HG02678 (cell line): Measurements from ENCODE around the gene CREBRF.
"Not testable (repeated sequence)": the region's sequence is repeated elsewhere in the genome, so short reads cannot be mapped to it uniquely, and the experiment has no call there.

ENCODE experiments used
- ATAC-seq: cut with Tn5 transposase; IDR thresholded peaks from one replicate; pipeline ENCODE4 v1.9.1; 2021; ENCODE audit warnings: mild to moderate bottlenecking, moderate library complexity; ENCODE audit not compliant: unreplicated experiment

CREBRF gene

DNA sequence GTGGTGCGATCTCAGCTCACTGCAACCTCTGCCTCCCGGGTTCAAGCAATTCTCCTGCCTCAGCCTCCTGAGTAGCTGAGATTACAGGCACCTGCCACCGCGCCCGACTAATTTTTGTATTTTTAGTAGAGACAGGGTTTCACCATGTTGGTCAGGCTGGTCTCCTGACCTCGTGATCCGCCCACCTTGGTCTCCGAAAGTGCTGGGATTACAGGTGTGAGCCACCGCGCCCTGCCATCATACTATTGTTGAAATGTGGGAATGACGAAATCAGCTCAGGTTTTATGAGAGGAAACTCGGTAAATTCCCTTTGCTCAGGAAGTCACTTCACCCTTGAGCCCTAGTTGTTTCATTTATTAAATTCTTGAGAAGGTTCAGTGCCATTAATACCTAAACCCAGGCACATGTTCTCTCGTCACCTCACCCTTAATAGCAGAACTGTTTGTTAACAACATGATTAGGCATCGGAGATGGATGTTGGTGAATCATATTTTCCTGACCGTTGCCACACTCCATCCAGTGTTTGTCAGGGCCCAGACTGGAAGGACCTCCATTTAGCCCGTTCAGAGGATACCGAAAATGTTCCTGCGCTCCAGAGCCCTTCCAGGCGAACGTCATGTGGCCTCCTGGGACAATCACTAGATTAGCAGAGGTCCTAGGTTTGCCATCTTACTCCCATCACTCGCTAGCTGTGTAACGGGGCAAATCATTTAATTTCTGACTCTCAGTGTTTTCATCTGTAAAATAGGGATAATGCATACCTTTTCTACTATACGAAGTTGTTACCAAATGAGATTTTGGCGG is 20.0 kb upstream of the CREBRF start:
- peak; percentile 58 for ATAC-seq

DNA sequence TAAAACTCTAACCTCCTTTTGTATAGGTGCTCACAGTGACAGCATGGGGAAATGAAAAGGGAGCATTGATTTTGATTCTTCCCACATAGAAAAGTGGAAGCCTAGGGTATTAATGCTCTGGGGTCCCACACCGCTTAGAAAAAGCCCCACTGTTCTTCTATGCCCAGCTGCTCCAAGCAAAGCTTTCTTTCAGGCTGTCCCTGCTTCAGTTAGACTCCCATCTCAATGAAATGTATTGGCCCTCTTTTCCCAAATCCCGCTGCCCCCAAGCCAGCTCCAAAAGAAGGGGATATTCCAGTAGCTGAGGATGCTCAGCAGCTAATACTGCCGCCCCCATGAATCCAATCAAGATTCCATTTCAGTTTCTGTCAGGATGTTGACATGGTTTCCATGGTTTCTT is 17.0 kb upstream of the CREBRF start:
- no peak for ATAC-seq

DNA sequence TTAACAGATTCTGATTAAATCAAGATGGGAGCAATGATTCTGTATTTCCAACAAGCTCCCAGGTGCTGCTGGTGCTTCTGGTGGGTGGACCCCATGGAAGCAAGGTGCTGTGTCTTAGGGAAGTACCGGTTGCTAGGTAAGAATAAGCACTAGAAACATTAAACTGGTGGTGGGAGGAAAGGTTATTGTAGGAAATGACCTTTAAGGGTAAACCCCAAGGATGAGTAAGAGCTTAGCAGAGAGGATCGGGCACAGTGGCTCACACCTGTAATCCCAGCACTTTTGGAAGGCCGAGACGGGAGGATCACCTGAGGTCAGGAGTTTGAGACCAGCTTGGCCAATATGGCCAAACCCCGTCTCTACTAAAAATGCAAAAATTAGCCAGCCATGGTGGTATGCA is 16.2 kb upstream of the CREBRF start:
- ATAC-seq: no peak

DNA sequence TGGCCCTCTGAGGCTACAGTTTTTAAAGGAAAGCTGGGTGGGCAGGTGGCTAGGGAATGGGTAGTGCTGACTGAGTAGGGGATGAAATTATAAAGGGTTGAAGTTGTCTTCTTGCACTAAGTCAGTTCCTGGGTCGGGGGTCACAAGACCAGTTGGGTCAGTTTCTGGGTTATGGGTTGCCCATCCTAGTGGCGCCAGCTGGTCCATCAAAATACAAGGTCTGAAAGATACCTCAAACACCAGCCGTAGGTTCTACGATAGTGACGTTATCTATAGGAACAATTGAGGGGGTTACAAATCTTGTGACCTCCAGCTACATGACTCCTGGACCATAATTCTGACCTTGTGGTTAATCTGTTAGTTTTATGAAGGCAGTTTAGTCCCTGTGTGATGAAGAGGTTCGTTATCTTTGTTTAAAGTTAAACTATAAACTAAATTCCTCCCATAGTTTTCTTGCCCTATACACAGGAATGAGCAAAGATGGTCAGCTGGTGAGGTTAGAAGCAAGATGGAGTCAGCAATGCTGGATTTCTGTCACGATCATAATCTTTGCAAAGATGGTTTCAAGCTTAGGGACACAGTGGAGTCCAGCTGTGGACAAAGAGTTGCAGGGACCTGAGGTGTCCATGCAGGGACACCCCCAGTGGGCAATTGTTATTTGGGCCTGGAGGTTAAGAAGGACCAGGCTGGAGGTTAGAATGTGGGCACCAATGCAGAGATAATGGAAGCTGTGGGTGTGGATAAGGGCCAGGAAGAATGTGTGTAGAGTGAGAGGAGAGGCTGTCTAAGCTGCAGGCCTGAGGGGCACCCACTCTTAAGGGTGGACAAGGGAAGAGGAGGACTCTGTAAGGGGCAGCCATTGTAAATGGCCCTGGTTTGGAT is 14.0 kb upstream of the CREBRF start:
- no peak for ATAC-seq

DNA sequence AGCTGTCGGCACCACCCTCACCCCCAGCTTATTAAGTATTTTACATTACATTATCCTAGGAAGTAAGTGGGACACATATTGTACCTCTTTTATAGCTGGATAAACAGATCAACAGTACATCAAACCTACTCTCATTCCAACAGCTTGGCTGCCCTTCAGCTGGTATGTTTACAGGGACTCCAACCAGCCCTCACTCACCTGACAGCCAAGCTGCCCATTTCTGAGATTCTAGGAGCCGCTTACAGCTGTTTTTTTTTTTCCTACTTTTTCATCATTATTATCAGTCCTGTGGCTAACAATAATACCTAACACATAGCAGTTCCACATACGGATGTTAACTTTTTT is 13.4 kb upstream of the CREBRF start:
- no peak for ATAC-seq

DNA sequence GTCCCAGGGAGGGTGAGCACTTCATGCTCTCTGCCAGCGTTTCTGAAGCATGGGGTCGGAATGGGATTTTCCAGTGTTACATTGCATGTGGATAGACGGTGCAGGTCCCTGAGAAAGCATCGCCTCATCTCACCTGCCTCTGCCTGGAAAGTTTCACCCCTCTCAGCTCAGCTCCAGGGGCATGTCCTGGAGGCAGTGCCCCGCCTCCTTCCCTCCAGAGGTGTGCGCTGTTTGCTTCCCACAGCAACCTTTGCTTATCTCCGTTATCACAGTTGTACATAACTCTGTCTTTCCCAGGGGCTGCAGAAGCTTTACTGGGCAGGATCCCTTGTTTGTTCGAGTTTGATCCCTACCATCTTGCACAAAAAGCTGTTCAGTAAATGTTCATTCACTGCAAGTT is 10.7 kb upstream of the CREBRF start:
- no peak for ATAC-seq

DNA sequence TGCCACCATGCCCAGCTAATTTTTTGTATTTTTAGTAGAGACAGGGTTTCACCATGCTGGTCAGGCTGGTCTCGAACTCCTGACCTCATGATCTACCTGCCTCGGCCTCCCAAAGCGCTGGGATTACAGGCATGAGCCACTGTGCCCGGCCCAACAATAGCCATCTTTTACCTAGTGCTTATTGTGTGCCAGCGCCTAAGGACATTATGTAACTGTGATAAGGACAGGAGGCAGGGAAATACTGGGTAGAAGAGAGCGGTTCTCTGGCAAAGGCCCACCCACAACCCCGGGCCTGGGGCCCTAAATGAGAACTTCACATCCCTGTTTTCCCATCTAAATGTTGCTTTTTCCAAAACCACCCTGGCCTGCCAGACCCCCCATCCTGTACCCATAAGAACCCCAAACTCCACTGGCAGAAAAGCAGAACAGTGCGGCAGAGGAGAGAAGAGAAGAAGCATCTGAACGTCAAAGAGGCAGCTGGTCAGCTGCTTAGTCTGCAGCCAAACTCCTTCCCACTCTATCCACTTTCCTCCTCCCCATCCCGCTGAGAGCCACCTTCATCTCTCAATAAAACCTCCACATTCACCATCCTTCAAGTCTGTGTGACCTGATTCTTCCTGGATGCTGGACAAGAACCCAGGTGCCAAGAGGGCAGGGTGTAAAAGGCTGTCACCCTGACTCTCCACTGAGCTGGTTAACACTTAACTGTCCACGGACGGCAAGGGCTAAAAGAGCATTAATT is 8.9 kb upstream of the CREBRF start:
- not testable (repeated sequence) for ATAC-seq

DNA sequence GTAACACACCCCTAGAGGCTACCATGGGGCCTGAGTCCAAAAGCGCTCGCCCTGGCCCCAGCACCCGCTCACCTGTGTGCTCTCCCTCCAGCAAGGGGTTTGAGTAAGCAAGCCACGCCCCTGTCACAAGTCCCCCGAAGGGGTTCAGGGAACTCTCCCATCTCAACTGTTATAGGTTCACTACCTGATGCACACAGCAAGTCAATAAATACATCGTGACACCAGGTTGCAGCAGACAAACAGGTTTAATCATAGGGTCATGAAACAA is 8.4 kb upstream of the CREBRF start:
- ATAC-seq: no peak

DNA sequence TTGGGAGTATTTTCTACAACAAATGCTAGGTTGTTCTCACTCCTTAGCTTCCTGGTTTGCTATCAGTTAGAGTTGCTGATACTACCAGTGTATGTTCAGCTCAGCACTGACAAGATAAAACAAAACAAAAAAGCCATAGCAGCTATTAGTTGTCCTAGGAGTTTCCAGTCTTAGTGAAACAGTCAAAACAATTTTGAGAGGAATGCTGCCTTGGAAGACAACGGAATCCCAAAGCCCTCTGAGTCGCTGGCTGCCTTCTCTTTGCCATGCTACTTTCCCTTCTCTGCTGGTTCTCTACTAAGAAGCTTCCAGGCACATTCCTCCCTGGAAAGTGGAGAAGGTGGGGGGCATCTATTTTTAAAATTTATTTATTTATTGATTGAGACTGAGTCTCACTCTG is 5.4 kb upstream of the CREBRF start:
- ATAC-seq: no peak

DNA sequence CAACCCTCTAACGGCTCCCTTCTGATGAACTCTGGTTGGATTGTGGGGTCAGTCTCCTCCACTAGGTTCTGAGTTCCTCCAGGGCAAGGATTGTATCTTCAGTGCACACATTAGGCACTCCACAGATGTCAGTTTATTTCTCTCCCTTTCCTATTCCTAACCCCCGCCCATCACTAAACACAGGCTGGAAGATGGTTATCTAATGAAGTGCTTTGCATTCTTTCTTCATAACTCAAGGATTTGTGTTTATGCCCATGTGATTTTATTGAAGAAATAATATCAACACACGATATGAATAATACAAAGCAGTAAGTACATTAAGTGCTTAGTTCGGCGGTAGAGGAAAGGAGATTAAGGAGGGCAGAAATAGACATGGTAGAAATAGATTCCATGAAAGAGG is 4.4 kb upstream of the CREBRF start:
- ATAC-seq: no peak

DNA sequence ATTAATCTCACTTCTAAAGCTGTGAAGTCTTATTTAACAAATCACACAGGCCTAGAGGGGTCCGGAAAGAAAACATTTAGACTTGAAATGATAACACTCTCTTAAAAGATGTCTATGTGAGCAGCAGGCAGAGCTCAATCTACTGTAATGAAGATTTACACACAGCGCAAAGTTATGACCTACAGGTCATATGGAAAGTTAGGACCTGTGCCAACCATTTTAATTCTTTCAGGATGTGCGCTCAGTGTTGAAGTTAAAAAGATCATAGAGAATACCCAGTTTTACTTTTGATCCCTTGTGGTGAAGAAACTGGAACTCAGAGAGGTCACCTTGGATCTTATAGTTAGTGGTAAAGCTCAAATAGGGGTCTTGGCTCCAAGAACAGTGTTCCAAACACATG is 3.1 kb upstream of the CREBRF start:
- no peak for ATAC-seq

DNA sequence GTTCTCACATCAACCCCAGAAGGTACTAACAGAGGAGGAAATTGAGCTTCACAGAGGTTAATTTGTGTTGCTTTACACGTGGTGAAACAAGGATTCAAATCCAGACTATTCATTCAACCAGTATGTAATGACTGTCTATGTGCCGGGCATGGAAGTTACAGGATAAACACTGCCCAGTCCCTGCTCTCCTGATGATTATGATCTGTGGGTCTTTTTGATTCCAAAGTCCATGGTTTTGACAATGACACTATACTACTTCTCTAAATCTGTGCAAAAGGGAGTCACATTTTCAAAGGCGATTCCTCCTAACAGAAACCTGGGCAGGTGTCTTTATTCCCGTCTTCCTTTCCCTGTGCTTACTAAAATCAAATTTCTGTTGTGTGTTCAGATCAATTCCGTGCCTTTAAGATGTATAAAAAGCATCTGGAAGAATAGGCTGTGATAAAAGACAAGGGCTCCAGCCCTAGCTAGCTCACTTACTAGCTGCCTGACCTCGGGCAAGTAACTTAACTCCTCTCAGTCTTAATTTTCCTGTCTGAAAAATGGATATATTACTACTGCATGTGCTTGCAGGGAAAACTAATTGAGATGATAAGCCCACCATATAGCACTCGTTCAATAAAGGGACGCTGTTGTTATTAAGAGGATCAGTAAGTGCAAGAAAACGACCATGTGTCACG is 970 bp upstream of the CREBRF start:
- no peak for ATAC-seq

DNA sequence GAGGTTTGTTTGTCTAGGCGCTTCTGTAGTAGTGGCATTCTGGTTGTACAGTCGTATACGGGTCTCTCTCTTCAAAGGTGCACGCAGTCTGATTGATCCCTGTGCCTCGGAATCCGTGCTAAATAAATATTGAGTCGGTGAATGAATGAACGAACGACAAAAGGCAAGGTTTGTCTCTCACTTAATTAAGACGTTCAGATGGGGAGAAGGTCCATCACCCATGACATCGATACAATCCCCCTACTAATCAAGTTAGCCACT is 500 bp upstream of the CREBRF start:
- peak; percentile 0 for ATAC-seq

DNA sequence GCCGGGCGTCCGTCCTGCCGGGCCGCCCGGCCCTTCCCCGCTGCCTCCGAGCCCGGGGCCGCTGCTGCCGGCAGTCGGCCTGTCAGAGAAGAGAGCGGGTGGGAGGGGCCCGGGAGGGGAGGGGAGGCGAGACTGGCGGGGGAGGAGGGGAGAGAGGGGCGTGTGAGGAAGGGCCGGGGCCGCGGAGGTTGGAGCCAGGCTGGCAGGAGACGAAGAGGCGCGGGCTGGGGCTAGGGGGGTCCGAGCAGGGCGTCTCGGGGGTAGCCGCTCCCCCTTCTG is 570 bp downstream of the CREBRF start:
- ATAC-seq: peak; percentile 27

DNA sequence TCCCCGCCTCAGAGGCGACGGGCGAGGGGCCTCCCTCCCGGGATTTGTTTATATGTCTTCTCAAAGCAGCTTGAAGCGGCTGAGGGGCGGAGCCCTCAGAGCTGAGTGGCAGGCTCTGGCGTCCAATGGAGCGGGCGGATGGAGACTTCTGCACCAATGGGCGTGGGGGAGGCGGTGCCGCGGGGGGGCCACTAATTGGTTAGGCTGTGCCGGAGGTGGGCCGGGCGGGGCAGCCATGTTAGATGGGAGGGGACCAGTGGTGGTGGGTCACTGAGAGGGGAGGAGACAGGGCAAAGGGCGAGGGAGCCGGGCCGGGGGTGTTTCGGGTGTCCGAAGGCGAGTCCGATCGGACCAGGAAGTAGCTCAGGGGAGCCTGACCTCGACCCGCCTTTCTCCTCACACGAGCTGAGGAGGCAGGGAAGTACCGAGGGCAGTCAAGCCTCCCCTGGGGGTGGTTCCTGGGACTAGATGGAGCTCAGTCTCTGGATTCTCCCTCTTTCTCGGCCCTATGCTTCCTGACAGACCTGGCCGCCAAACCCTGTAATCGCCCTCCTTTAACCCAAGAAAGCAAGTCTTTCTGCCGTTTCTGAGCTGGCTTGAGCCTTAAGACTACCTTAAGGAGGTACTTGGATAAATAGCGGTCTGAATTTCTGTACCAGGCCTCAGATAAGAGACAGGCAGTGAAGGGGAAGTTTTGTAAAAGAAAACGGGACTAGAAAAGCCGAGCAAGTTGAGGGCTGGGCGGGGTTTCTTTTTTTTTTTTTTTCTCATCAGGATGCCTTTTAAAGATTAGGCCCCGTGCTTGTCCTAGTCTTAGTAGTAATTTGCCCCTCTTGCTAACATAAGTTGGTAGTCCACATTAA is 1.1 kb downstream of the CREBRF start:
- ATAC-seq: peak; percentile 75

DNA sequence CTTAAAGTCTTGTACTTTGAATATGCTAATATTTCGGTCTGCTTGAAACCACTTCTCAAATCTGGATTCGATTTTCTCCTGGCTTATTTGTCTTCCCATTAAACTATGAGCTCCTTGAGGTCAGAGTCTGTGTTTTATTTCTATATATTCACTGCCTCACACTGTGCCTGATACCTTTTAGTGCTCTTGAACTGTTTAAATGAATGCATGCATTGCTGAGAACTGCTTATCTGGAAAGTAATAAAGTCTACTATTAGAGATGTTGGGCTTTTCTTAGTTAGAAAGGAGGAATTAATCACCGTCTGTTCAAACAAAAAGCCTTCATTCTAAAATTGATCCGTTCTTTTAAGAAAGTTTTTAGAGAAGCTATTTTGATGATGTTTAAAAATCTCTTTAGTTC is 6.0 kb downstream of the CREBRF start:
- ATAC-seq: no peak

DNA sequence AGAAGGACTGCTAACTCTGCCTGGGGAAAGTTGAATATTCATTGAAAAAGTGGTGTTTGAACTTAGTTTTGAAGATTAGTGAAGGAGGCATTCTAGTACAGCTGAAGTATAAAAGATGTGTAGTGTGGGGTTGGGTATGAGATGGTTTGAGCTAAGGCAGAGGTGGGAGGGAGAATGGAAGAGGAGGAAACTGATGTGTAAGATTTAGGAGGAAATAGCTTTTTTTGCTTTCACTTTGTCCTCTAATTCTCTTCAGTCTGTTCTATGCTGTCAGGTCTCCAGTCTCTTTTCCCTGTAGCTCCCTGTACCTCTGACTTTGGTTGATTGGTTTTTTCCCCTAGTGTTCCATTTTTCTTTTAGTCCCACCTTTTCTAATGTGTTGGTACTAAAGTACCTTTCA is 9.0 kb downstream of the CREBRF start:
- no peak for ATAC-seq

DNA sequence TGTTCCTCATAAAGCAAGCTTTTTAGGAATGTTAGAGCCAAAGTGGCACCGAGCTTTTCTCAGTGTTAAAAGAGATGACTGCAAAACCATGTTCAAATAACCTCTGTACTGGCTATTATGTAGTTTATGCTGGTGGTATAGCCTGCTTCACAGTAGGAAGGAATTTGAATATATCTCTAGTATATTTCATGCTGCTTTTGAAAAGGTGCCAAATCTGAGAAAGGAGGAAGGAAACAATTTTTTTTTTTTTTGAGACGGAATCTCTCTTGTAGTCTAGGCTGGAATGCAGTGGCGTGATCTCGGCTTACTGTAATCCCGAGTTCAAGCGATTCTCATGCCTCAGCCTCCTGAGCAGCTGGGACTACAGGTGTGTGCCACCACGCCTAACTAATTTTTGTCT is 13.5 kb downstream of the CREBRF start:
- no peak for ATAC-seq

DNA sequence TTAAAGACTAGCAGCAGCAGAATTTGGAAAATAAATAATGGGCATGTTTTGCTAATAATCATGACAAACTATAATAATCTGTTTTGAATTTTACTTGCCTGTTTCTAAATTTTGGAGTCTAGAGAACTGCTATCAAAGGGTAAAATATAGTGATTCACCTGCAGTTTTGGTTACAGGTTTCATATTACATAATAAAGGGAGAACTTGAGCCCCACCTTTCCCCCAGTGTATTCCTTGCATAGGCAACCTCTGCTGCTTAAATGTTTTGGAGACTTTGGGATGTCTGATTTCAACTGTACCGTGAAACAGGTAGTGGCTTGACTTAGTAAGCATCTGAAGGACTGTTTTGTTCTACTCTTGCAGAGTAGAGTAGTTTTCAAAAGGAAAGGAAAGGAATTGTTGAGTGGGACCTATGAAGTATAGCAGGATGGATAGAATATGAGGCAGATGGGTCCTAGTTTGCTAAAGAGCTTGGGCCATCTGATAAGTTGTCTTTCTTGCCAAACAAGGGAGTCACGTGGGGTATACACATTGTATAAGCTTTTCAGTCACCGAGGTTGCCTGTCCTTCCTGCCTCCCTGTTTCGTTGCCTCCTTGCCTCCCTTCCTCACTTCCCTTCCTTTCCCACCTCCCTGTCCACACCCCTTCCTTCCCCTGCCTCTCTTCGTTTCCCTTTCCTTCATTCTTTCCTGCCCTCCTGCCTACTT is 19.1 kb downstream of the CREBRF start:
- no peak for ATAC-seq

DNA sequence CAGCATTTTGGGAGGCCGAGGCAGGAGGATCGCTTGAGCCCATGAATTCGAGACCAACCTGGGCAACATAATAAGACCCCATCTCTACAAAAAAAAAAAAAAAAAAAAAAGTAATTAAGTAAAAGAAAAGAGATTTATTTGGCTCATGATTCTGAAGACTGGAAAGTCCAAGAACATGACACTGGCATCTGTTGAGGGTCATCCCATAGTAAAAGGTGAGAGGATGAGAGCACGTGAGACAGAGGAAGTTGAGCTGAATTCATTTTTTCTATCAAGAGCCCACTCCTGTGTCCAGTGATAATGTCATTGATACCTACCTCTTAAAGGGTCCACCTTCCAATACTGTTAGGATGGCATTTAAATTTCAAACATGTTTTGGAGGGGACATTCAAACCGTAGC is 19.8 kb downstream of the CREBRF start:
- ATAC-seq: no peak
